SK-N-SH treated with all-trans-retinoic acid at 6 μM for 48 hours (cell line): Measurements from ENCODE around the gene CLSTN2.

ENCODE experiments used
- ATAC-seq: fragments of 200-7000 bp; cut with Tn5 transposase; 3 replicates; pipeline ENCODE4 v1.9.1; 2020; ENCODE audit warnings: mild to moderate bottlenecking, moderate library complexity
- ARNTL ChIP-seq: fragments of 450-650 bp; formaldehyde crosslinking; IDR thresholded peaks from 2 replicates; pipeline ENCODE4 v1.5.0; 2020; ENCODE audit warnings: low read depth, mild to moderate bottlenecking, moderate library complexity, borderline replicate concordance
- CREB5 ChIP-seq: fragments of 250-450 bp; sonication (Bioruptor Pico); IDR thresholded peaks from 2 replicates; pipeline ENCODE4 v1.5.1; 2020; ENCODE audit warnings: low read depth, mild to moderate bottlenecking, moderate library complexity
- CSRNP3 ChIP-seq: fragments of 250-450 bp; sonication (Bioruptor Pico); IDR thresholded peaks from 2 replicates; pipeline ENCODE4 v1.5.1; 2021; ENCODE audit warnings: mild to moderate bottlenecking, moderate library complexity
- ESRRG ChIP-seq: fragments of 250-450 bp; sonication (Bioruptor Pico); IDR thresholded peaks from 2 replicates; pipeline ENCODE4 v1.6.1; 2021; ENCODE audit warnings: mild to moderate bottlenecking
- GLIS3 ChIP-seq: fragments of 250-450 bp; sonication (Bioruptor Pico); IDR thresholded peaks from 2 replicates; pipeline ENCODE4 v1.5.0; 2020; ENCODE audit warnings: mild to moderate bottlenecking, moderate library complexity
- ISL1 ChIP-seq: fragments of 250-450 bp; sonication (Bioruptor Pico); IDR thresholded peaks from 2 replicates; pipeline ENCODE4 v2.1.2; 2022; ENCODE audit warnings: mild to moderate bottlenecking, moderate library complexity
- OSR1 ChIP-seq: fragments of 250-450 bp; sonication (Bioruptor Pico); IDR thresholded peaks from 2 replicates; pipeline ENCODE4 v1.8.0; 2022; ENCODE audit warnings: moderate library complexity, mild to moderate bottlenecking, inconsistent platforms
- PATZ1 ChIP-seq: fragments of 250-450 bp; sonication (Bioruptor Pico); IDR thresholded peaks from 2 replicates; pipeline ENCODE4 v1.8.0; 2020; ENCODE audit warnings: mild to moderate bottlenecking, moderate library complexity, borderline replicate concordance
- PPARA ChIP-seq: fragments of 250-450 bp; sonication (Bioruptor Pico); IDR thresholded peaks from 2 replicates; pipeline ENCODE4 v1.5.0; 2020; ENCODE audit warnings: mild to moderate bottlenecking, borderline replicate concordance
- RARB ChIP-seq: fragments of 250-450 bp; sonication (Bioruptor Pico); IDR thresholded peaks from 2 replicates; pipeline ENCODE4 v1.8.0; 2021; ENCODE audit warnings: mild to moderate bottlenecking, moderate library complexity
- TCF4 ChIP-seq: fragments of 250-450 bp; sonication (Bioruptor Pico); IDR thresholded peaks from 2 replicates; pipeline ENCODE4 v1.8.0; 2021; ENCODE audit warnings: mild to moderate bottlenecking, moderate library complexity, borderline replicate concordance
- ZC3H10 ChIP-seq: fragments of 250-450 bp; sonication (Bioruptor Pico); IDR thresholded peaks from 2 replicates; pipeline ENCODE4 v1.5.1; 2021; ENCODE audit warnings: mild to moderate bottlenecking, moderate library complexity
- ZFP3 ChIP-seq: fragments of 250-450 bp; sonication (Bioruptor Pico); IDR thresholded peaks from 2 replicates; pipeline ENCODE4 v1.5.0; 2020; ENCODE audit warnings: mild to moderate bottlenecking, moderate library complexity
- ZNF70 ChIP-seq: fragments of 450-650 bp; formaldehyde crosslinking; IDR thresholded peaks from 2 replicates; pipeline ENCODE4 v1.5.0; 2020; ENCODE audit warnings: mild to moderate bottlenecking, moderate library complexity
- ZNF8 ChIP-seq: fragments of 450-650 bp; formaldehyde crosslinking; IDR thresholded peaks from 2 replicates; pipeline ENCODE4 v1.5.0; 2020; ENCODE audit warnings: mild to moderate bottlenecking, moderate library complexity
- TF ChIP-seq, protein P1 (sequence below): fragments of 250-450 bp; sonication (Bioruptor Pico); IDR thresholded peaks from 2 replicates; pipeline ENCODE4 v1.8.0; 2021; ENCODE audit warnings: low read depth, mild to moderate bottlenecking, moderate library complexity, borderline replicate concordance

Gene CLSTN2

DNA sequence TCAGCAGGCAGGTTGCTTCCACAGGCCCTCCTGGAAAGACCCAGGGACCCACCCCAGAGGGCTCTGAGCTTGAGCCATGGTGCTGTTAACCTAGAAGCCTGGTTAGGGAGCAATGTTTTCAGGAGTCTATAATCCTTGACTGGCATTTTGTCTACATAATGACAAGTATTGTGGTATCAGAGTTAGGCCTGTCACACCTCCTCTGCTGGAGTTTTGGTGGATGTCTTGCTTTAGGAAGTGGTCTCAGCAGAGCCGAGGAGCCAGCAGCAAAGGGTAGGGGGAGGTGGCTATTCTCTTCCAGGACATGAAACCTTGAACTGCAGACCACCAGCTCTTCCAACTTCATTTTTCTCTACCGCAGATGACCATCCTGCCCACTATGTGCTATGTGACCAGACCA, 76.1 kb downstream of the CLSTN2 start:
- no peak for ATAC-seq
- TF ChIP-seq PPARA (no peak), TCF4 (CRISPR knock-in tag) (no peak)

DNA sequence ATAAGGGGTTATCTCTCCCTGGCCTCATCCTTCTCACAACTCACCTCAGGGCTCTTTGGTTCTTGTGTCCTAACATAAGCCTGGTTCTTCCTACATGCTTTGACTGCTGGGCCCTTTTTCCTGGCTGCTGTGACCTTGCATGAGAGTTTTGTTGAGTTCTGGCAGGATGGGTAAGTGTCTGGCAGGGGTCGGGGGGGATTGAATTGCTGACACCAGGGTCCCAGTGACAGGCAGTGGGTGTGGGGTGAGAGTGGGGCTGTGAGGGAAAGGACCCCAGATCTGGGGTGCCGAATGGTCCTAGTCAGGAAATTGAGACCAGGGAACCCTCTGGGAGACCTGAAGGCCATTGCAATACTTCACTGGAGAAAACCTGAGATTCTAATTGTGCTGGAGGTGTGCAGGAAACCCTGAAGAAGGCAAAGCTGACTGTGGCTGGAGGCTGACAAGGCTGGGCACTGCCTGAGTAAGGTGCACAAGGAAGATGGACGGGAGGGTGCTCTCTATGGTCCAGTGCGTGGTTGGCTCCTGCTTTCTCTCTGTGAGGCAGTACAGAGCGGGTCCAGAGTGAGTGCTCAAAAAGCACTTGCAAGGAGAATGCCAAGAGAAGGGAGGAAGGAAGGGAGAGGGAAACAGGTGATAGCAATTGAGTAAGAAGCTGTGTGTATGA, 76.8 kb downstream of the CLSTN2 start:
- TF ChIP-seq OSR1 (CRISPR knock-in tag) = no peak
- TF ChIP-seq CSRNP3 (CRISPR knock-in tag) = no peak
- no peak for TF ChIP-seq RARB (CRISPR knock-in tag)
- TF ChIP-seq TCF4 (CRISPR knock-in tag) = no peak
- no peak for ATAC-seq

- no peak for ATAC-seq
- TF ChIP-seq, protein P1, sequence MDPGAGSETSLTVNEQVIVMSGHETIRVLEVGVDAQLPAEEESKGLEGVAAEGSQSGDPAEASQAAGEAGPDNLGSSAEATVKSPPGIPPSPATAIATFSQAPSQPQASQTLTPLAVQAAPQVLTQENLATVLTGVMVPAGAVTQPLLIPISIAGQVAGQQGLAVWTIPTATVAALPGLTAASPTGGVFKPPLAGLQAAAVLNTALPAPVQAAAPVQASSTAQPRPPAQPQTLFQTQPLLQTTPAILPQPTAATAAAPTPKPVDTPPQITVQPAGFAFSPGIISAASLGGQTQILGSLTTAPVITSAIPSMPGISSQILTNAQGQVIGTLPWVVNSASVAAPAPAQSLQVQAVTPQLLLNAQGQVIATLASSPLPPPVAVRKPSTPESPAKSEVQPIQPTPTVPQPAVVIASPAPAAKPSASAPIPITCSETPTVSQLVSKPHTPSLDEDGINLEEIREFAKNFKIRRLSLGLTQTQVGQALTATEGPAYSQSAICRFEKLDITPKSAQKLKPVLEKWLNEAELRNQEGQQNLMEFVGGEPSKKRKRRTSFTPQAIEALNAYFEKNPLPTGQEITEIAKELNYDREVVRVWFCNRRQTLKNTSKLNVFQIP (CRISPR knock-in tag) = no peak
- TF ChIP-seq CREB5 (CRISPR knock-in tag) (no peak), ZFP3 (no peak), ARNTL (no peak), OSR1 (CRISPR knock-in tag) (no peak), GLIS3 (CRISPR knock-in tag) (no peak), PATZ1 (CRISPR knock-in tag) (no peak), ZC3H10 (CRISPR knock-in tag) (no peak)
- TF ChIP-seq, all 23 proteins: peak for 0
Observed at GRCh38 chr3:140013220-140013619, 78.2 kb downstream of the CLSTN2 start.

GRCh38 chr3:140014831-140015495, 80.0 kb downstream of the CLSTN2 start:
- no peak for TF ChIP-seq ISL1 (CRISPR knock-in tag)
- TF ChIP-seq PATZ1 (CRISPR knock-in tag) = no peak
- TF ChIP-seq ZNF8 (CRISPR knock-in tag) = no peak
- TF ChIP-seq, protein P1 (CRISPR knock-in tag) = no peak
- no peak for ATAC-seq

- no peak for ATAC-seq
- TF ChIP-seq ZNF70 (CRISPR knock-in tag) (no peak), ZC3H10 (CRISPR knock-in tag) (no peak), ARNTL (no peak), ESRRG (no peak), OSR1 (CRISPR knock-in tag) (no peak)
Observed at GRCh38 chr3:140015741-140016140, 80.8 kb downstream of the CLSTN2 start.
